GM19438 (cell line): ENCODE data around the gene DNMT1.
"Not testable (repeated sequence)": the region's sequence is repeated elsewhere in the genome, so short reads cannot be mapped to it uniquely, and the experiment has no call there.

Experiments used
- ATAC-seq: cut with Tn5 transposase; IDR thresholded peaks from one replicate; pipeline ENCODE4 v1.9.1; 2021; ENCODE audit warnings: low read depth; ENCODE audit not compliant: unreplicated experiment

The DNMT1 gene

DNA sequence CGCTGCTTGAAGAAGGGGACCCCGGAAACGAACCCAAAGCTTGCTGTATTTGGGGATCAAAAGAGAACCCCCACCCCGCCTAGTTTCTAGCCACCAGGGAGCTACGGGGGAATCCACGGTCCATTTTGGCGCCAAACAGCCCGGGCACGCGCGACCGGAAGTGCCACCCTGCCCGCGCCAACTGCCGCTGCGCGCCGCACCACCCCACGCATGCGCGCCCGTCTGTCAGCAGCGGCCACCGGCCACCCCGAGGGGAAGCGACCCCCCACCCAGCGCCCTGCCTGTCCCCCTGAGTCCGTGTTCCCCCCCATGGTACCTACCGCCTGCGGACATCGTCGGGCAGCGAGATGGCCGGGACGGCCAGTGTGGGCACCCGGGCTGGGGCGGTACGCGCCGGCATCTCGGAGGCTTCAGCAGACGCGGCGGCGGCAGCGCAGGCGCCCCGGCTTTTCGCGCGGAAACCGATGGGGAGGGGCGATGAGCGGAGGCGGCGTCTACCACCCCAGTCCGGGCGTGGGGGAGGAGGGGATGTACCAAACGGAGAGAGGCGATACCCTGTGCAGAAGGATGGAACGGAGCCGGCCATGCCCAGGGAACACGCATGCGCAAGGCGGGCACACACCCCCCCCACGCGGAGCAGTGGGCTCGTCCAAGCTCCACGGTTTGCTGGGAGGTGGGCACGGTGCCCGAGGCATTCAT is at the start of gene DNMT1:
TSS of gene DNMT1 (minus strand) at position 454 of the 699 bp plus-strand sequence. CDS start at position 400, 54 bp downstream.
- peak; percentile 80 for ATAC-seq

DNA sequence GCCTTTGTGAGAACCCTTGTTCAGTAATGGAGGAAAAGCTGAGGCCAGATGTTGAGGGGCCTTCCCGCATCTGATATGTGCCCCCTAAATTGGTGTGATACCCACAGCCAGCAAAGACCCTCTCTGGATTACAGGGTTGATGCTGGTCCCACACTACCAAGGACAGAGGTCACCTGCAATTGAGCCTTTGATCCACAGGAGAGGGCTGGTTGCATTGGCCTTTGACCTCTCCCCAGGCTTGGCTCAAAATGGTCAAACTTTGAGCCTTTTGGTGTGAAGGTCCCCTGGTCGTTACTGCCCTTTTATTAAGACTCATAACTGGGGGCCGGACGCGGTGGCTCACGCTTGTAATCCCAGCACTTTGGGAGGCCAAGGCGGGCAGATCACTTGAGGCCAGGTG is 48.9 kb upstream of the DNMT1 start:
- no peak for ATAC-seq

DNA sequence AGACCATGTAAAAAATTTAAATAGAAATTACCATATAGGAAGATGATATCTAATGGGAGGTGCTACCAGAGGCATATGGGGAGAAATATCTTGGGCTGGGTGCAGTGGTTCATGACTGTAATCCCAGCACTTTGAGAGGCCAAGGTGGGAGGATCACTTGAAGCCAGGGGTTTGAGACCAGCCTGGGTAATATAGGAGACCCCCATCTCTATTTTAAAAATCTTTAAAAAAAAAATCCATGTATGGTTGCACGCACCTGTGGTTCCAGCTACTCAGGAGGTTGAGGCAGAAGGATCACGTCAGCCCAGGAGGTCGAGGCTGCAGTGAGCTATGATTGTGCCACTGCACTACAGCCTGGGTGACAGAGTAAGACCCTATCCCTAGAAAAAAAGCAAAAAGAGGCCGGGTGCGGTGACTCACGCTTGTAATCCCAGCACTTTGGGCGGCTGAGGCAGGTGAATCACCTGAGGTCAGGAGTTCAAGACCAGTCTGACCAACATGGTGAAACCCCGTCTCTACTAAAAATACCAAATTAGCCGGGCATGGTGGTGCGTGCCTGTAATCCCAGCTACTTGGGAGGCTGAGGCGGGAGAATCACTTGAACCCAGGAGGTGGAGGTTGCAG is 47.2 kb upstream of the DNMT1 start:
- ATAC-seq, result not testable (repeated sequence)

DNA sequence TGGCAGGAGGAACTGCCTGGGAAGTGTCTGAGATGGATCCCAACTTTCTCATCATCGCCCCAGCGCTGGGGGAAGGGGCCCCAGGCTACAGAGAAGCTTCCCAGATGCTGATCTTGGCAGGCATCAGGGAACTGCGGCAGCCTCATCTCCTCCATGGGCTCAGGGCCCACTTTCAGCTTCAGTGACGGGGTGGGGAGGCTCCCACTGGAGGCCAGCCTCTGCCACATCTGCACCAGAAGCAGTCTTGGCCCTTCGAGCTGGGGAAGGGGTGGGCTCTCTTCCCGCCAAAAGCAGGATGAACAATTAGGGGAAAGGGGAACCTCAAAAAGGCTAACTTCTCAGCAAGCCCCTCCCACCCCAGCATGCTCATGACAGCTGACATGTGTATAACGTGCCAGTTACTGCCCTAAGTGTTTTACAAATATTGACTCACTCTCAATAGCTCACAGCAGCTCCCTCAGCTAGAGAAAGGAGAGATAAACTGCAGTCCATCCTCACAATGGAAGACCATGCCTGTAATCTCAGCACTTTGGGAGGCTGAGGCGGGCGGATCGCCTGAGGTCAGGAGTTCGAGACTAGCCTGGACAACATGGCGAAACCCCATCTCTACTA is 43.5 kb upstream of the DNMT1 start:
- ATAC-seq, result no peak

DNA sequence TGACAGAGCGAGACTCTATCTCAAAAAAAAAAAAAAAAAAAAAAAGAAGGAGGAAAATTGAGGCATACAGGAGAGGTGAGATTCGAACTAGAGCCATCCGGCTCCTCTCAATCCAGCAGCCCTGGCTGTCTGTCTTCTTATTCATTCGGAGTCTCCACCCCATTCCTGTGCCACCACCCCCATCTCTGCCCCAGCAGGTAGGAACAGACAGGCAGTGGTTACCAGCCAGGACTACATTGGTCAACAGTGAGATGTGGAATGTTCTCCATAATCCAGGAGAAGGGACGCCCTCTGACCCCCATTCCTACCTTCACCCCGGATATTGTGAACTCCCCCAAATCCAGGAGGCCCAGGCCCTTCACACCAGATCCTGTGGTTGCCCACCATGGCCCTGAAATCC is 42.9 kb upstream of the DNMT1 start:
- ATAC-seq, result no peak

DNA sequence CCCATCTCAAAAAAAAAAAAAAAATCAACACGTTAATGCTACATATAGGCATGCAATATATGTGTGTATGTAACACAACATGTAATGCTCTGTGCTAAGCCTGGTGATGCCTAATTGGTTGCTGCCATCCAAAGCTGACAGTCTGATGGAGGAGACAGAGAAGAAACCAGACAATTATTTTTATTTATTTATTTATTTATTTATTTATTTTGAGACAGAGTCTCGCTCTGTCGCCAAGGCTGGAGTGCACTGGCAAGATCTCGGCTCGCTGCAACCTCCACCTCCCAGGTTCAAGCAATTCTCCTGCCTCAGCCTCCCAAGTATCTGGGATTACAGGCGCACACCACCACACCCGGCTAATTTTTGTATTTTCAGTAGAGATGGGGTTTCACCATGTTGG is 40.7 kb upstream of the DNMT1 start:
- not testable (repeated sequence) for ATAC-seq

DNA sequence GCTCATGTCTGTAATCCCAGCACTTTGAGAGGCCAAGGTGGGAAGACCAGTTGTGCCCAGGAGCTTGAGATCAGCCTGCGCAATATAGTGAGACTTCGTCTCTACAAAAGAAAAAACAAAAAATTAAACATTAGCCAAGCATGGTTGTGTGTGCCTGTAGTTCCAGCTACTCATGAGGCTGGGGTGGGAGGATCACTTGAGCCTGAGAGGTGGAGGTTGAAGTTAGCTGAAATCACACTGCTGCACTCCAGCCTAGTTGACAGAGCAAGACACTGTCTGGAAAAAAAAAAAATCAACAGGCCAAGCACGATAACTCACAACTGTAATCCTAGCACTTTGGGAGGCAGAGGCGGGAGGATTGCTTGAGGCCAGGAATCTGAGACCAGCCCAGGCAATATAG is 40.2 kb upstream of the DNMT1 start:
- ATAC-seq, result no peak

DNA sequence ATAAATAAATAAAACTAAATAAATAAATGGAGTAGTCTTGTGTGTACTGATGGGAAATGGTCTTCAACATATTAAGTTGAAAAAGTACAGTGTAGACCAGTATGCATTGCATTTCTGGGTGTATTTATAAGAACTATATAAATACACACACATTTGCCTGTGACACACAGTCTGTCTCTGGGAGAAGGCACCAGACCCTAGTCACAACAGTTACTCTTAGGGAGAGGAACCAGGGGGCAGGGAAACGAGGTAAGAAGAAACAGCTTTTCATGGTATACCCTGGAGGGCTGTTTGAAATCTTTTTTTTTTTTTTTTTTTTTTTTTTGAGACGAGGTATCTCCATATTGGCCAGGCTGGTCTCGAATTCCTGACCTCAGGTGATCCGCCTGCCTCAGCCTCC is 39.2 kb upstream of the DNMT1 start:
- ATAC-seq, result no peak

DNA sequence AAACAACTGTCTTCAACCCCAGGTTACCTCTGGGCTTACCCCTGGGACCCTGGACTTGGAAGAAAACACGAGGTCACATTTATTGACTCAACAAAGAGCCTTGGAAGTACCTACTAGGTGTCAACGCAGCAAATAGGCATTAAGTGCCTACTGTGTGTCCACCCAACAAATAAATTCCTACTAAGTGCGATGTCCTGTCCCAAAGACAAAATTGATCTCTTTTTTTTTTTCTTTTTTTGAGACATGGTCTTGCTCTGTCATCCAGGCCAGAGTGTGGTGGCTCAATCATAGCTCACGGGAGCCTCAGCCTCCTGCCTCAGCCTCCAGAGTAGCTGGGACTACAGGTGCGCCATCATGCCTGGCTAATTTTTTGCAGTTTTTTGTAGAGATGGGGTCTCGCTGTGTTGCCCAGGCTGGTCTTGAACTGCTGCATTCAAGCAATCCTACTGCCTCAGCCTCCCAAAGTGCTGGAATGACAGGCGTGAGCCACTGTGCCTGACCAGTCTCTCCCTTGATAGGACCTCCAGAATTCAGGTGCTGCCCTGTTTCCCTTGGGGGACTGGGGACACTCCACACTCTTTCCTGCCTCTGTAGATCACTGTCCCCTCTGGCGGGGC is 37.0 kb upstream of the DNMT1 start:
- ATAC-seq, result no peak

DNA sequence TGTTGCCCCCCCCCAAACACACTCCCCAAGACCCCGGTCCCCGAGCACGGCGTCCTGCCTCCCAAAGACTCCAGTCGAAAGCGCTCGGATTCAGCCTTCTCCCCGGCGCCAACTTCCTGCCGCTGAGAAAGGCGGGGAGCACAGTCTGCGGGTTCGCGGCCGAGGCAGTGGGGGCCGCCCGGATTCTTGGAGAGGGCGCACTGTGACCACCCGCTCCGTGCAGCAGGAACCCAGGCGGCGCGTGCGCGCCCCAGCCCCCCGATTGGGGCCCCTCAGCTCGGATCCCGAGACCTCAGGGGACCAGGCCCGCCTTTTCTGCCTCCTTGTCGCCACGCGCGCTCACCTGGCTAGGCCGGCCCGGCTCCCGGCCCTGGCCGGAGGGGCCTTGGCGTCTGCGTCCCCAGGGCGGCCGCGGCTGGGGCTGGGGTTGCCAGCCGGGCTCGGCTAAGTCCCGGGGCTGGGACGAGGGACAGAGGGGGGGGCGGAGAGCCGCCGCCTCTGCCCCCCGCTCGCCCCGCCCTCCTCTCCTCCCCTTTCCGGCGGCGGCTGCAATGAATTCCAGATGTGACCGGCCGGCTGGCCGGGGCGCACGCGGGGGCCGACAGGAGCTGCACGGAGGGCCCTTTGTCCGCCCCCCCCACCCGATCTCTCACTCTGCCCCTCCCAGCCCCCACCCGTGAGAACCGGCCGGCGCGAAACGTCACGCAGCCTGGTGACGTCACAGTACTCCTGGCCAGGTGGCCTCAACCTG is 36.3 kb upstream of the DNMT1 start, which contains the start of gene S1PR2:
TSS of gene S1PR2 (minus strand) at position 471 of the 751 bp plus-strand sequence. CDS start 6,426 bp downstream, outside the sequence.
- ATAC-seq, result no peak

DNA sequence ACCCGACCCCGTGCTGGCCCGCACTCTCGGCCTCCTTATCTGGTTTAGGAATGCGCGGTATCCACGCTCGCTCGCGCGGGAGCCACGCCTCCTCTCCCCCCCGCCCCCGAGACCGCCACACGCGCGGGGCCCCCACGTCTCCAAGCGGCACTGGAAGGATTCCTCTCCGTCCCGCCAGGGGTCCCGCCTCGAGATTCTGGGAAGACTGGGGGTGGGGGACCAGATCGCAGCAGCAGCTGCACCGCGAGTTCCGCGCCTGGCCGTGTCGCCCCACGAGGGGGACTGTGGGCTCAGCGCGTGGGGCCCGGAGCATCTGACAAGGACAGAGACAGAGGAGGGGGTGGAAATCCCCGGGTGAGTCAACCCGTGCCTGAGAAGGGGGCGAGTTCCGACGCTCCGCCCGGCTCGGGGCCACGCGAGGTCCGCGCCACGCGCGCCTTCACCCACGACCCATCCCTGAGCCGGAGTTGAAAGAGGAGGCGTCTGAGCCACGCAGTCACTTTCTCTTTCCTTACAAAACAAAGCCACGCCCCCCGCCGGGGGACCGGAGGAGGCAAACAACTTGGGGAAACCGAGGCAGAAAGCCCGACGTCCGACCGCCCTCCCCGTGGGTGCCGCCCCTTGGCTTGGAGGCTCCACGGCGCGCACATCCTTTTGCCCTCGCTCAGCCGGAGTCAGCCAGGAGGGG is 35.6 kb upstream of the DNMT1 start:
- no peak for ATAC-seq

DNA sequence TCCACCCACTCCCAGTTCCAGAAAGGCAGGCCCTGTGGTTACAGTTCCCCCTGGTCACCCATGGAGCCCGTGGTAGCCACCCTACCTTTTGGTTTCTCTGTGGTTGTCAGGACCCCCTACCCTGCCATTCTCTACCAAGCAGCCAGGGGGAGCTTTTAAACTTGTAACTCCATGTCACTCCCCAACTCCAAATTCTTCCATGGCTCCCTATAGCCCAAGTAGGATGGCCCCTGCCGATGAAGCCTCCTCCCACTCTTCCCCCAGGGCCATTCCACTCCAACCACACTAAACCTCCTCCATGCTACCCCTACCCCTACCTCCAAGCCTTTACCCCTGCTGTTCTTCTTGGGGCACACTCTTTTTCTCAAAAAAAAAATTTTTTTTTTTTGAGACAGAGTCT is 34.2 kb upstream of the DNMT1 start:
- ATAC-seq, result no peak

DNA sequence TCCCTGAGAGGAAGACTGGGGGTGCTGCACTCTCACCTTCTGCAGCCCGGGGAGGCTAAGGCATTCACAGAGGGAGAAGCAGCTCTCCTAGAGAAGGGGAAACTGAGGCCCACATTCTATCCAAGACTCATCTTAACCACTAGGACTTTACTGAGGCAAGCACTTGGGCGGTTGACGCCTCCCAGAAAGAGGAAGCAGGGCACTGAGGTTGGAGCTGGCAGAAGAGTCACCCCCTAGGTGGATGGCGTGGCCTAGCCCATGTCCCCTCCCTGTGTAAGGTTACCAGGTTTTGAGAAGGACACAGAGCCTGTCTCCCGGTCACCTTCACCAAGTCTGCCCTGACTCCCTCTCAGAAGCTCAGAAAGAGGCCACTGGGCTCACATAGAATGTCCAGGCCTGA is 33.6 kb upstream of the DNMT1 start:
- ATAC-seq, result no peak

DNA sequence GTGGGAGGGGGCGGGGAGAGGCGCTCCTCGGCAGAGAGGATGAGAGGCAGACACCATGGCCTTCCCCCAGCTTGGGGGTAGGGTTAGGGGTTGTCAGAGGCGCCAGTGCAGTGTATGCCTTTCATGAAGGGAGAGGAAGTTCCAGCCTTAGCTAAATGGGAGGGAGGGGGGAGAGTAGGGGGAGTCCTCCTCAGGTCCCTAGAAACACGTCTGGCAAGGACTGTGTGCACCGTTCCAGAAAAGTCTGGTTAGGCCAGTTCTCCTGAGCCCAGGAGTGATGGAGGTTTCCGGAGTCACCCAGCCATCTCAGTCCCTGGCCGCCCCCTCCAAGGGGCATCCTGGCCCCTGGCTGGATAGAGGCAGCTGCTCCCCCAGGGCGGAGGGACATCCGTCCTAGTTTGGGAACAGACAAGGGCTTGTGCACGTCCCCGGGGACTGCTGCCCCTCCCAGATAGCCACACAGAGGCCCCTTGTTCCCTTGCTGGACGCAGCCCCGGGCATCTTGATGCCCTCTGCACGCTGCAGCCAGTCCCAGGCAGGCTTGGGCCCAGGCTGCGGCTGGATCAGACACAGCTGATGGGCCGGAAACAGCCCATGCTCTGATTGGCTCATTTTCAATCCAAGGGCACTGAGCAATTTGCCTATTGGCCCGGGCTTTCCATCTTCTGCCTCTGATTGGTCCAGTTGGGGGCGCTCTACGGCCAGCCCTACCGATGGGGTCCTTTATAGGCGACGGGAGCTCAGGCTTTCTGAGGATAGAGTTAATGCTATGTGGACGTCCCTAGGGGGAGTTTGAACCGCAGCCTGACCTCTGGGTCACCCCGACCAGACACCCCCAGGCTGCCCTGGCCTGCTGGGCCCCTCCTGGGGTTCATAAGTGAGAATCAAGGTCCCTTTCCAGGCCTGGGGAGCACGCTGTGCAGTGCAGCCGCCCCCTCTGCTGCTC is 32.5 kb upstream of the DNMT1 start:
- ATAC-seq, result no peak

DNA sequence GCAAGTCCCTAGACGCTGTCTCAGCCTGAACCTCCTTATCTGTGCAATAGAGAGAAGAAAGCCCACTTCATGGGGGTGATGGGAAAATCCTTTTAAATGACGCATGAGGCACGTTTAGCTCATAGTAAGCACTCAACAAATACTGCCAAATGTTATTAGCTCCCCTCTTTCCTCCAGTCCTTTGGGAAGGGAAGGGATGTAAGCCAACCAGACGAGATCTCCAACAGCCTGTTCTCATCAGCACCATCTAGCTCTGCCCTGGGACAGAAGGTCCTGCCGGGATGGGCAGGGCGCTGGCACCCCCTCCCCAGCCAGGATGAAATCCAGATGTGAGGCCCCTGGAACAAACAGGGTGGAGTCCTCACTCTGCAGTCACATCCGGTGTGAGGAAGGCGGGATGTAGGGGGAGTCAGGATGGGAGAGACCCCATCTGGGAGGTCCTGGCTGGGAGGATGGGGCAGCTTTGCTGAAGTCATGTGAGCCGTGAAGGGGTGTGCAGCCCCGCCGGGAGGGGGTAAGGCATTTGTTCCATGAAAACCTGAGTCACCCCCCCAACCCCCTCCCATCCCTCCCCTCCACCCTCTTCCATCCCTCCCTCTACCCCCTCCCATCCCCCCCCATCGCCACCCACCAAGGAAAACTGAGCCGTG is 31.7 kb upstream of the DNMT1 start:
- no peak for ATAC-seq

DNA sequence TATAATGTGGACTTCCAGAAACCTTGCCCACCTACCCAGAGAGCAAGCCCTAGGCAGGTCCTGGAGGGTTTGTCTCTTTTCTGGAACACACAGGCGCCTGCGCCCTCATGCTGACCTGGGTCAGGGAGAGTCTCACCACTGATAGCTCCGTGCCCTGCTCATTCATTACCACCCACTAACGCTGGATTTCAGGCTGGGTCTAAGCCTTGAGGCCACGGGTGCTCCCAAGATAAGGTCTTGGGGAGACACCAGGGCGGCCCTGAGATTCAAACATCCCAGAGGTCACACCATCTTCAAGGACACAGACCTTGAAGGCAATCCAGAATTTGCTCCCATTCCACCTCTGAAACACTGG is 31.2 kb upstream of the DNMT1 start:
- no peak for ATAC-seq

DNA sequence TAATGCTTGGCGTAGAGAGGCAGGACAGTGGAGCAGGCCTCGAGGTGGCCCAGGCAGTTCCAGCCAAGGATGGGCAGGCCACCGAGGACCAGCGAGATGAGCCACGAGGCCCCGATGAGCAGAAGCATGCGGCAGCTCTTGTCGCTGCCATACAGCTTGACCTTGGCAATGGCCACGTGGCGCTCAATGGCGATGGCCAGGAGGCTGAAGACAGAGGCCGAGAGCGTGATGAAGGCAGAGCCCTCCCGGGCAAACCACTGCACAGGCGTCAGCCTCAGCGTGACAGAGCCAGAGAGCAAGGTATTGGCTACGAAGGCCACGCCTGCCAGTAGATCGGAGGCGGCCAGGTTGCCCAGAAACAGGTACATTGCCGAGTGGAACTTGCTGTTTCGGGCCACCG is 29.6 kb upstream of the DNMT1 start:
- ATAC-seq, result no peak

DNA sequence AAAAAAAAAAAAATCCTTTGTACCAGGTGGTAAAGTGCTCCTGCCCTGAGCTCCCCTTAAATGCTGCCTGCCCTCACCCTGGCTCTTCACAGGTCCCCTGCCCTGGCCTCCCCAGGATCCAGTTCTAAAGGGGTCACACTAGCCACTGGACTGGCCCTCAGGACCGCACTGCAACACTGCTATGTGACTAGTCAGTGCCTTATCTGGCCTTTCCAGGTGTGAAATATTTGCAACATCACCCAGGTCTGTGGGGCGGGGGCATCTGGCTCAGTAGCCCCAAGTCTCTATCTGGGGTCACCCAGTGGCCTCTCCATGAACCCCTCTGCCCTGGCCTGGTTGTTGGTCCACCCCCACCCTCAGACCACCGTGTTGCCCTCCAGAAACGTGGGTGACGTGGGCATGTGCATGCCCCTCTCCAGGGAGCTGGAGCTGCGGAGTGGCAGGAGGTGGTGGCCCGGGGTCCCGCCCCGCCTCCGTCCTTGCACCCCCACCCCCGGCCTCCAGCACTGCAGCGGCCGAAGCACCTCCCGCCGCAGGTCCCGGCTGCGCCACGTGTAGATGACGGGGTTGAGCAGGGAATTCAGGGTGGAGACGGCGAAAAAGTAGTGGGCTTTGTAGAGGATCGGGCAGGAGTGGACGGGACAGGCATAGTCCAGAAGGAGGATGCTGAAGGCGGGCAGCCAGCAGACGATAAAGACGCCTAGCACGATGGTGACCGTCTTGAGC is 28.9 kb upstream of the DNMT1 start:
- no peak for ATAC-seq
